Activated CD8-positive, alpha-beta memory T cell treated with anti-CD3 and anti-CD28 coated beads, Interleukin-2, amount 50 U/mL, for 48 hours (primary cell): ENCODE results near the gene KRTCAP2.
"Not testable (repeated sequence)": the region's sequence is repeated elsewhere in the genome, so short reads cannot be mapped to it uniquely, and the experiment has no call there.

Experiments used
- DNase-seq: peaks from one replicate; pipeline ENCODE4 v3.0.0-alpha.2; 2020

KRTCAP2 gene

GRCh38 chr1:155172732-155173477, at the start of gene KRTCAP2:
KRTCAP2 (minus strand) TSS chr1:155173304; CDS start chr1:155173224, 80 bp downstream.
- DNase-seq: peak; percentile 97

- DNase-seq: not testable (repeated sequence)
Measured at GRCh38 chr1:155220211-155220965, 47.3 kb upstream of the KRTCAP2 start.

GRCh38 chr1:155219592-155220031, 46.5 kb upstream of the KRTCAP2 start:
- no peak for DNase-seq

GRCh38 chr1:155218854-155219591, 45.9 kb upstream of the KRTCAP2 start:
- no peak for DNase-seq

GRCh38 chr1:155214702-155215101, 41.6 kb upstream of the KRTCAP2 start:
- not testable (repeated sequence) for DNase-seq

- not testable (repeated sequence) for DNase-seq
Measured at GRCh38 chr1:155212051-155212440, 38.9 kb upstream of the KRTCAP2 start.

- not testable (repeated sequence) for DNase-seq
Measured at GRCh38 chr1:155211381-155212050, 38.4 kb upstream of the KRTCAP2 start.

GRCh38 chr1:155210314-155211104, 37.4 kb upstream of the KRTCAP2 start:
- no peak for DNase-seq

- DNase-seq: no peak
Measured at GRCh38 chr1:155209312-155209721, 36.2 kb upstream of the KRTCAP2 start.

- DNase-seq: peak; percentile 92
Measured at GRCh38 chr1:155208541-155209311, 35.6 kb upstream of the KRTCAP2 start, which contains the start of gene MTX1. MTX1 (plus strand) TSS chr1:155208695; CDS start chr1:155208805, 110 bp downstream.

- no peak for DNase-seq
Measured at GRCh38 chr1:155207806-155208540, 34.9 kb upstream of the KRTCAP2 start, which contains the start of gene THBS3. THBS3 (minus strand) TSS chr1:155207897; CDS start chr1:155207876, 21 bp downstream.

- DNase-seq: peak; percentile 97
Measured at GRCh38 chr1:155206891-155207805, 34.0 kb upstream of the KRTCAP2 start.

- DNase-seq: no peak
Measured at GRCh38 chr1:155205969-155206593, 33.0 kb upstream of the KRTCAP2 start.

- no peak for DNase-seq
Measured at GRCh38 chr1:155205035-155205434, 31.9 kb upstream of the KRTCAP2 start.

- DNase-seq: no peak
Measured at GRCh38 chr1:155202731-155203515, 29.8 kb upstream of the KRTCAP2 start.

GRCh38 chr1:155202198-155202597, 29.1 kb upstream of the KRTCAP2 start:
- DNase-seq: no peak

GRCh38 chr1:155200920-155201319, 27.8 kb upstream of the KRTCAP2 start:
- DNase-seq: no peak

- no peak for DNase-seq
Measured at GRCh38 chr1:155199792-155200191, 26.7 kb upstream of the KRTCAP2 start.
